HG03432 (cell line): ENCODE results near the gene HDAC9.
"Not testable (repeated sequence)": the region's sequence is repeated elsewhere in the genome, so short reads cannot be mapped to it uniquely, and the experiment has no call there.

Source experiments
- ATAC-seq: cut with Tn5 transposase; IDR thresholded peaks from one replicate; pipeline ENCODE4 v1.9.1; 2021; ENCODE audit warnings: mild to moderate bottlenecking, moderate library complexity; ENCODE audit not compliant: unreplicated experiment

The HDAC9 gene

DNA sequence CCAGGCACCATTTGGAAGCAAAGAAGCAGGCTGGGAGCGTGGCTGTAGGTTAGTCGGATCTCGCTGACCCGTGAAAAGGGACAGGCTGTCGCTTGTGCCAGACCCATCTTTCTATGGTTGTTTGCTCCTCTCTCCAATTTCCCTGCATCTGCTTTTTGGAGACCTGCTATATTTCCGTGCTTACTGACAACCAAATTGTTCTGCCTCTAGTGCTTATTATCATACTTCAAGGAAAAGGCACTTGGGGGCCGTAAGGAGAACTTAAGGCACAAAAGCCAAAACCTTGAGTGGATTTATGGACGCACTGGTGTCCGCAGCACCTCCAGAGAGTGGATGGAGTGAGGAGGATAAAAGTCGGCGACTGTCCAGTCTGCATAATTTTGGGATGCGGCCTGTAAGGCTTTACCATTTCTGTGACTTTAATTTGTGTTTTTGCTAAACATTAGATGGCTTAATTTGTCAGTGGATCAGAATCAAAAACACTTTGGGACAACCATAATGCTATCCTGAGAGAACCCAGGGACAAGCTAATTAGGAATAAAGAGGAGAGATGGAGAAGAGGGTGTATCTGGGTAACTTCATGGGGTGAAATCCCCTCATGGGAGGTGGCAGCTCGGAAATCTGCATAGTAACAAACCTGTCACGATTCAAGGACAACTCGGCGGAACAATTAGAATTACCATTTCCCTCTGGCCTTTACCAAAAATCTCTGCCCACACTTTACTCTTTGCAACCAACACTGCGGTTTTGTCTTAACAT, 206.7 kb downstream of the HDAC9 start:
- no peak for ATAC-seq

DNA sequence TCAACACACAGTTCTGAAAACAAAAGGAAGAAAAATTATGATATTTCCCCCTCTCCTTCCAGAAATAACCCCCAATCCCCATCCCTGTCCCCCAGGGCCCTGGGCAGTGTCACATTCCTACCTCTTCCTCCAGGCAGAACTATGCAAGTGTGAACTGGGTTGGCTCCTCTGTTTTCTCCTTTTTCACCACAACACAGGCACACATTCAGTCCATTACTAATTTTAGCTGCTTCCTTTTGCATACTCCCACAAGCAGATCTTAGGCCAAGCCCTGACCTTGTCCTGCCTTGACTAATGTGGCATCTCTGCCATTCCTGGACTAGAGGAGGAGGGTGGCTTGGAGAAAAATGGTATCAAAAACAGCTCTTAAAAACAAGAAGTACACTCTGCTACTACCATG, 208.1 kb downstream of the HDAC9 start:
- no peak for ATAC-seq

DNA sequence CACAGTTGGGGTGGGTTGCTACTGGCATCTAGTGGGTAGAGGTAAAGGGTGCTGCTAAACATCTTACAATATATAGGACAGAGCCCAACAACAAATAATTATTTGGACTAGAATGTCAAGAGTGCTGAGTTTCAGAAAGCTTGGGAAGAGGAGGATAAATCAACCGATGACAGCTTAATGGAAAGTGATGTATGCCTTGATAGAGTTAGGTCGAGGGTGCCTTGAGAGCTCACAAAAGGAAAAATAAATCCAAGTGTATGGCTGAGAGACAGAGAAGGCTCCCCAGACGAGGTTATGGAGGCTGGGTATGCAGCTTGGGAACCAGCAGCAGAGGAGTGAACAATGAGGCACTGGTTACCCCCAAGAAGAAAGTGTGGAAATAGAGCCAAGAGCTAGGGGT, 211.1 kb downstream of the HDAC9 start:
- no peak for ATAC-seq

DNA sequence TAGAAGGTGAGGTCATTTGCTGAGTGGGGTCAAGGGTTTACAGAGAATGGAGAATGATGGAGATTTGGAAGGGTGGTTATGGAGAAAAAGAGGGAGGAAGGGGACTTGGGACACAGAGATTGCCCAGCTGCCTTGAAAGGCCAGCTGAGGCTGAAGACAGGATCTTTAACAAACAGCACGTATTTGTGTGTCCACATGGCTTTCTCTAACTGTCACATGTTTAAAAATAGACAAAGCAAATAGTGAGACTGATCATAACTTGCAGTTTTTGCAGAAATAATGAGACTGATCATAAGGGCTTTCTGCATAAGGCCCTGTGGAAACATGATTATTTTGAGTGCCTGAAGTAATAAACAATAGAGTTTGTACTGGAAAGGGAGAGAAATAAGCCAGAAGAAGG, 212.7 kb downstream of the HDAC9 start:
- ATAC-seq = no peak

DNA sequence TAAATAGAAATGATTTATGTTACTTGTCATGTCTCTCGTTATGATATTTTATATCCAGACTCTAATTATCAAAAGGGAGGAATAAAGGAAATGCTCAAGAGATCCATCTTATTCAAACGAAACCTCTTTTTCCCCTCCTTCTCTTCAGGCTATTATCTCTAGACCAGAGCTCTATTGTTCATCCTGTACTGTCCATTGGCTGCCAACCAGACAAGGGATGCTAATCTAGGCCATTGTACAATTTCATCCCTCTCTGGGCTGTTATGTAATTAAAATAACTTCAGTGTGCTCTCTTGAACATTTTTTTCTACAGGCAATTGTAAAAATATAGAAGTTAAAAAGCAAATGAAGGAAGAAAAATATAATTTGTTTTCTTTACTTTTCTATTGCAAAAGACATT, 220.4 kb downstream of the HDAC9 start:
- no peak for ATAC-seq

DNA sequence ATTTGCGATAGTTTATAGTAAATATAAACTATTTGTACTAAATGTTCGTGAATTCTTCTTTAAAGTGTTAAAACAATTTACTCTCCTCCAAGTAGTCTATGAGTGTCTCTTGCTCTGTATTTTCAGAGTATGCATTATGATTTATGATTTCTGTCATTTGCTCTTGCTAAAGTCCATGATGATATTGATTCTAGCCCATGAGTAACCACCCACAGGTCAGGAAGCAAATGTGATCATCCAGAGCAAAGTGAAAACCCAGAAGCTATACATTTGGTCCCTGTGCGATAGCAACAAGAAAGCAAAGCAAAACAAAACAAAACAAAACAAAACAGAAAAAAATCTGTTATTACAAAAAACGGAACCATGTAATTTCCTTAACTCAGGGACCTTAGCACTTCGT, 225.9 kb downstream of the HDAC9 start:
- no peak for ATAC-seq

DNA sequence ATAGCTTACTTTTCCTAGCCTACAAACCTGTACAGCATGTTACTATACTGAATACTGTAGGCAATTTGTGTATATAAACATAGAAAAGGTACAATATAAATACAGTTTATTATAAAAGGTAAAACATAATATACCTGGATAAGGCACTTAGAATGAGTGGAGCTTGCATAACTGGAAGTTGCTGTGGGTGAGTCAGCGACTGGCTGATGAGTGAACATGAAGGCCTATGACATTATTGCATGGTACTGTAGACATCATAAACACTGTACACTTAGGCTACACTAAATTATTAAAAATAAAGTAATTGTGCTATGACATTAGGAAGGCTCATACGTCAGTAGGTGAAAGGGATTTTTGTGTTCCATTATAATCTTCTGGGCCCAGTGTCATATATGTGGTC, 228.8 kb downstream of the HDAC9 start:
- no peak for ATAC-seq

DNA sequence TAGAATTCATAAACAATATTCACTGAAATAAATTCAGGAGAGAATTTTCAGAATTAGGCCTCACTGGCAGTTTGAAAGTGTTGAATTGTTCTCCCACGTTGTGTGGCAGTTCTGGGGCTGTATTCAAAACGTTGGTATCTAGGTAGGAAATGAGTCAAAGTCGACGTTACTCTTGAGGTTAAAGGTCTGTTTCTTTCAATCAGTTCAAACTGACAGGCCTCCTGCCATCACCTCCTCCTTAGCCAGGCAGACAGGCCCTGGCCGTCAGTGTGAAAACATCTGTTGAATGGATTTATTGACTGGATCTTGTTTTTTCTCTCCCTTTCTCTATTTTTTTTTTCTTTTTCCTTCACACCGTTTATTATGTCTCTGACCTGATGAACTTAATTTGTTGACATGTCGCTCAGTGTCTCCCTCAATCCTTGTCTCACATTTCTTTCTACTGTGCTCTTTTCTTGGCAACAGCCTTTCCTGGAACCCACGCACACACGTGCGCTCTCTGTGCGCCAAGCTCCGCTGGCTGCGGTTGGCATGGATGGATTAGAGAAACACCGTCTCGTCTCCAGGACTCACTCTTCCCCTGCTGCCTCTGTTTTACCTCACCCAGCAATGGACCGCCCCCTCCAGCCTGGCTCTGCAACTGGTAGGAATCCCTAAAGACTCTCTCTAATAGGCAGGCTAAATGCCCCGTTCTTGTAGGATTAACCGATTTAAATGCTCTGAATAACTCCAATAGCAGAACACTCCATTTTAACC, 231.7 kb downstream of the HDAC9 start:
- ATAC-seq = no peak

DNA sequence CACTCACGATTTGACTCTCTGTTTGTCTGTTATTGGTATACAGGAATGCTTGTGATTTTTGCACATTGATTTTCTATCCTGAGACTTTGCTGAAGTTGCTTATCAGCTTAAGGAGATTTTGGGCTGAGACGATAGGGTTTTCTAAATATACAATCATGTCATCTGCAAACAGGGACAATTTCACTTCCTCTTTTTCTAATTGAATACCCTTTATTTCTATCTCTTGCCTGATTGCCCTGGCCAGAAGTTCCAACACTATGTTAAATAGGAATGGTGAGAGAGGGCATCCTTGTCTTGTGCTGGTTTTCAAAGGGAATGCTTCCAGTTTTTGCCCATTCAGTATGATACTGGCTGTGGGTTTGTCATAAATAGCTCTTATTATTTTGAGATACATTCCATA, 240.5 kb downstream of the HDAC9 start:
- not testable (repeated sequence) for ATAC-seq

DNA sequence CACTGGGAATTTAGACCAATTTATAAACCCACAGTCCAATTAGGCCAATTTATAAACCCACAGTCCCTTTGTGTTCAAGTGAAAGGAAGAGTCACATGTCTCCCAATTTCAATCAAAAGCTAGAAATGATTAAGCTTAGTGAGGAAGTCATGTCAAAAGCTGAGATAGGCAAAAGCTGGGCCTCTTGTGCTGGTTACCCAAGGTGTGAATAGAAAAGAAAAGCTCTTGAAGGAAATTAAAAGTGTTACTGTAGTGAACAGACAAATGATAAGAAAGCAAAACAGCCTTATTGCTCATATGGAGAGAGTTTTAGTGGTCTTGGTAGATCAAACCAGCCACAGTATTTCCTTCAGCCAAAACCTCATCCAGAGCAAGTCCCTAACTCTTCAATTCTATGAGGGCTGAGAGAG, 245.0 kb downstream of the HDAC9 start:
- peak; percentile 39 for ATAC-seq

DNA sequence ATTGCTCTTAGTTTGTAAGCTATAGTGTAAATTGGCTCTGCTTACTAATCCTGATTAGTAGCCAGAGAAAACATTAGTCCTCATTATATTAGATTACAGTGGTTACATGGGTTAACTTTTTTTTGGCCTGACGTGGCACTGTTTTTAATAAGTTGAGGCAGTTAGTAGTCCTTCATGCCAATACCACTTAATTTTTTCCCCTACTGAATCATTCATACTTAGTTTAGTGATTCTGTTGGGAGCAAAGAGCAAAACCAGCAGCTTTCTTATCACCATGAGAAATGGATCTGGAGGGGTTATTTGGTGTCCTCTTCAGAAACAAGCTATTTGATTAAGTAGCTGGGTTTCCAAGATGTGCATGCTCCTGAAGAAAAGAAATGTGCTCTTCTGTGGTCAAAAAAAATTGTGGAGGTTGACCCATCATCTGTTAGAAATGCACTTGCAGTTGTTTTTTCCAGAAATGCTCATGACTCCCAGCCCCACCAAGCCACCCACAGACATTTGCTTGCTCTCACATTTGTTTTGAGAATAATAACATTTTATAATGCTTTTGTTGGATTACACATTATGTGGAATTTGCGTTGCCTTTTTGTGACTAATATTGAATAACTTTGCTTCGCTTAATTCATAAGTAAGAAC, 258.5 kb downstream of the HDAC9 start:
- no peak for ATAC-seq

DNA sequence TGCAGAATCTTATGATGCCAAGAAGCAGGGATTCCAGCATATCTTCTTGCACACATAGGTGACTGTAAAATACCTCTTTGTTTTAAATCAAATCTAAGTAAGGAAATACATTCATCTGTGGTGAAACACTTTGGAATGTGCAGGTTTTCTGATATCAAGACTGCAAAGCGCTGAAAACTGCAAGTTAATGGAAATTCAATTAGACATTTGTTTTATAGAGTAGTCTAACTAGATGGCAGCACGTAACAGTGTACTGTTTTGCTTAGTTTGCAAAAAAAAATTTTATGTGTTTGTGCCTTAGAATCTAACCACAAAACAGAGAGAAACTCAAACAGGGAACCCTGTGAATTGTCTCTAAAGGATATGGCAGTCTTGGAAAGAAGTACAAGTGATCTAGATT, 259.2 kb downstream of the HDAC9 start:
- no peak for ATAC-seq

DNA sequence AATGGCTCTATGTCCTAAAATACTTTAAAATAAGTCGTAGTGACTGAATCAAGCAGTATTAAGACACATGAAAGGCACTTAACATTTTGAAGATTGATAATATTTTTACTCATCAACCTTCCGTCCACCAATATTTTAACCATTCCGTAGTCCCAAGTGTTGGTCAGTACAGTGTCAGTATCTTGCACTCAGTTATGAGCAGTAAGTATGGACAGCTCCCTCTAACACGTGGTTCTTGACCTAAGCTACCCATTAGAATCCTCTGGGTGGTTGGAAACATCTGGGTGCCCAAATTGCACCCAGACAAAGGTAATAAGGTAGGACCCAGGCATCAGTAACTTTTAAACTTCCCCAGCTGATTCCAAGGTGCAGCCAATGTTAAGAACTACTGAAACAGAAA, 260.2 kb downstream of the HDAC9 start:
- no peak for ATAC-seq

DNA sequence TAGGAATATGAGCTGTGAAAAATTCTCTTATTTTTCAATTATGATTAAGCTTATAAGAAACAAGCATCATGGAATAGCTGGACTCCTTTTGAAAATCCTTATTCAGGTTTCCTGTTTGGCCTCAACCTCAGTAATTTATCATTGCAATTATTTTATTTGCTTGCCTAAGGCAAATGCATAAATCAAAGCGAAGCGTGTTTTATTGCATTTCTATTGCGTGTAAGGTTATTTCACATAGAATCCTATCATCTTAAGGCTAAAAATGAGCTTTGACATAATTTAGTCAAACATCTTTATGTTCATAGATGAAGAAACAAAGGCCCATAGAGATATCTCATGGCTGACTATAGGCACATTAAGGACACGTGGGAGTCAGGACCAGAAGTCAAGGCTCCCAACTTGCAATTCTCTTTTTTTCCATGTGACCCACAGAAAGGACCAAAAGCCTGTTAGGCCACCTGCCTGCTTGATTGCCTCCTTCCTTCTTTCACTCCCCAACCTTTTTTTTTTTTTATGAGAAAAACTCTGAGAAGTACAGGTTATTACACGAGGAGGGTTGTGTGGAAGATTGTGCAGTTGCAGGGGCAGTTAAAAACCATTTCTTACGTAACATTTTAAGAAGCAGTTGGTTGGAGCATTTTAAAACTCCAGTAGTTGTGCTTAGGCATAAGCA, 261.0 kb downstream of the HDAC9 start:
- ATAC-seq = no peak

DNA sequence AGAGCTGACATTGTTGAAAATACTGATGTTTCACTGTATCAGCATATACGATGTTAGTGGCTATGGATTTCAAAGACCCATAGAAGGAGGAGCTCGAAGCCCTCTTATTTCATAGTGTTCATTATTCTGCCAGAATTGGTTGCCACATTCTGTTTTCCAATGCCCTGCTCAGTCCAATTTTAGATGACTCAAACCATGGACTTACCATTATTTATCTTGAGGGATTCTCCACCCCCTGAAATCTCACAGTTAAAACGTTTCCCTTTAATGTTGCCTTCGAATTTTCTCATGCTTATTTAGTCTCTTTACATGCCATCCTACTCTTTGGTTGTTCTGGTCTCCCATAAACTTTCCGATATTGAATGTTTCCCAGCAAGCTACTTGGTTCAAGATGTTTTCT, 264.5 kb downstream of the HDAC9 start:
- ATAC-seq = no peak

DNA sequence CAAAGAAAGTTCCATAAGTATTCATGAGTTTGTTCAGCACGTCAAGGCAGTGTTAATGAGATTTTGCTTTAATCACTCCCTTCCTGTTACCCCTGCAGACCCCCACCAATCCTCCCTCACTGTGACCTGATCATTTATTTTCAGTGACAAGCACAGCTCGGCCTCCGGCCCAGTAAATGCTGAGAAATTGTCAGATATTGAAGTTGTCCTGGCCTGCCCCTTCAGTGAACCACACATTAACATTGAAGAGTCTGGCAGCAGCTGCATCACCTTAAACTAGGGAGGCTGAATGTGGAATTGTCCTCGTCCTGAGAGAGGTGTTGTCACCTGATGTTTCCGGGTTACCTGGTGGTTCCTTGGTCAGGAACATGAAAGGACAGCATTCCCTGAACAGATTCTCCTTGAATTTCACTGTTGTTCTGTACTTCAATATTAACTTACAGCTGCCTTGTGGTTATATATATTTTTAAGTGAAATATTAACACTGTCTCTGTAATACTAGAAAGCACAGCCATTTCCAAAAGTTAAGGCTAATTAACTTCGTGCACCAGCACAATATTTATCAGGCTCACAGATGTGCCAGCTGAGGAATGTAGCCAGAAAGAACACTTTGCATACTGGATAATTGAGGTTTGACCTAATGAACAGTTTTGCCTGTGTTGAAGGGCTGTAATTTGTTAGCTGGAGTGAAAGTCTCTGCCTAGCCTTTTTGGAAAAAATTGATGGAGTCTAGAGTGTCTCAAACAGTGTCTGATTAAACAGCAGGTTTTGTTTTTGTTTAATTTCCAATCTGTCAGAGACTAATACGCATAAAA, 265.3 kb downstream of the HDAC9 start:
- ATAC-seq = no peak

DNA sequence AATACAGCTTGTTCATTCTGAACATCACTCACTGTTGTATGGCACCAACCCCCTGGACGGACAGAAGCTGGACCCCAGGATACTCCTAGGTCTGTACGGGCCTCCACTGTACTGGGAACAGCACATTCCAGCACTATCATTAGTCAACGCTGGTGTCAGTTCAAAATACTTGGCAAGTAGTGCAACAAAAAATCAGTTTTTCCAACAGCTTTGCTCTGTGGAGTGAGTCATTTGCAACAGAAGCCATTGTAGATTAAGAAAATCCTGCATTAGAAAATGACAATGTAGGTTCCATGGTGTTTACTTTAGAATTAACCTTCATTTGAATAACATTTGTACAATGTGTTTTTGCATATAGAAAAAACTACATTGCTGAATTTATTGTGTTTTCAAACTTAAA, 266.6 kb downstream of the HDAC9 start:
- no peak for ATAC-seq

DNA sequence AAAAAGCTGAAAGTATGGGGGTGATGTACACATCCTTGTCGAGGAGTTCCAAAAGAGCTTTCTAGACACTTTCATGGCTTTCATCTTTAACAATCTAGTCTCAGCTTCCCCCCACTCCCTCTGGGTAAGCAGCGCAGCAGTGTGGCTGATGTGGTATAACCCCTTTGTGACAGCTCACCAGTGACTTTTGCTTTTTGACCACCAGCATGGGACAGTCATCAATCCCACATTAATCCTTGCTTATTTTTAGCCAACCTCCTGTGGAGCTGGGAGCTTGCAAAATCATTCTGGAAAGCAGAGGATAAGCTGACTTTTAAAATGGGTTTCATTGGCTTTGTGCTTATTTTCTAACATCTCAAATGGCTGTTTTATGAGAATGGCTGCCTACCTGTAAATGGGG, 272.7 kb downstream of the HDAC9 start:
- ATAC-seq = no peak

DNA sequence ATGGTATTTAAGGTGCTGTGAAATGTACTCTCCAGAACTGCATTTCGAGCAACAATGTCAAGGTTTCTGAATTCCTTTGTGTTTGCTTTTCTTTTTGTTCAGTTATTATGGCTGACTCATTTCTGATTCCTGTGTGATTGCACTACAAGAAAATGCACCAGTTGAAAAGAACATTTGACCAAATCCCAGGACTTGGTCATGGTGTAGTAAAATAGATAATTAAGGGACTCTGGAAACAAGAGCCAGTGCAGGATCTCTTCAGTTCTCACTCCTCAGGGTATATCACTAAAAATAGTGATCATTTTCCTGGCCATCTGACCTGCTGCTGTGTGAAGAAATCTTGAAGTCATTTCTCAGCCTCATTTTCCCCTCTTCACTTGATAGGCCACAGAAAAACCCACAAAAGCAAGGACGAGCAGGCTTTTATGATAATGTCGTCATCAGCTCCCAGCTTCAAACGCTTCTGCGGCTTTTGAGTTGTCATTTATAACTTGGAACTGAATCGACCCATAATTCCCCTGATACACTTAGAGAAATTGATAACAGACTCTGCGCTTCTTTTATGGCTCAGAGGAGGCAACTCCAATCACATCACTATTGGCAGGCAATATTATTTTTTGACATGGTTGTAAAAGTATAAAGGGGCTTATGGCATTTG, 274.7 kb downstream of the HDAC9 start:
- ATAC-seq = no peak

DNA sequence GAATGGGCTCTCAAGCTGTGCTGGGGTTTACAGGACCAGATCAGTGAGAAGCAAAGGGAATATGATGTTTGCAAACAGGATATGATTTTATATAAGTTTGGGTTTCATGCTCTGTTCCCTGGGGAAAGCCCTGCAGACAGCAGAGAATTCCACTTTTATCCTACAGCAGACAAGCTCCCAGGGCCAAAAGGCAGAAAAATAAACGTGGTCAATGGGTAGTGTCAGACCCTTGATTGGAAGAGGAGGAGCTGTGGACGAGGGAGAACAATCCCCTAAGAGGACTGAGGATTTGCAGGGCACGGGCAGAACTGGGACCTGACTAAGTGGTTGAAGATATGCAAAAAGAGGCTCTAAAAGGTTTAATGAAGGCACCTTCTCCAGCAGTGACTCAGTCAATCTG, 275.3 kb downstream of the HDAC9 start:
- ATAC-seq = no peak
